Measurements from ENCODE around the gene KCNA3. TPM values are rescaled to one million over a fixed set of nuclear protein-coding genes. Genes with fewer than 3 reads are reported as not detected.
A peak's percentile ranks its signal among the peaks of the same experiment; 100 is the strongest.

Gene KCNA3
- not detected in 2 replicates for total RNA-seq

GRCh38 chr1:110674337-110675059 lies at the start of gene KCNA3:
Gene KCNA3 (minus strand): TSS chr1:110674940. CDS start chr1:110674809, 131 bp downstream.
- FAIRE-seq (no peak), DNase-seq (ENCODE audit: low read depth) (no peak)
- no peaks in the 10 kb centered on the region for H3K36me3 ChIP-seq (ENCODE audit: control insufficient read depth, insufficient read depth, low read length)
- TF ChIP-seq CTCF (IDR thresholded peaks at IDR 0.05; ENCODE audit: insufficient read depth, low read length, severe bottlenecking), result no peak
- no peak within 1 kb of the TSS for H3K4me3 ChIP-seq (ENCODE audit: low read depth, low read length)
- peaks cover 38% of the 10 kb centered on the region for H3K27me3 ChIP-seq (ENCODE audit: control insufficient read depth, insufficient read depth, low read length)

- Histone ChIP-seq H3K27me3 (ENCODE audit: control insufficient read depth, insufficient read depth, low read length) (no peaks in the 10 kb centered on the region), H3K4me3 (ENCODE audit: low read depth, low read length) (no peak overlapping the region), H3K36me3 (ENCODE audit: control insufficient read depth, insufficient read depth, low read length) (no peaks in the 10 kb centered on the region)
- FAIRE-seq, result no peak
- no peak for TF ChIP-seq CTCF (IDR thresholded peaks at IDR 0.05; ENCODE audit: insufficient read depth, low read length, severe bottlenecking)
- DNase-seq (ENCODE audit: low read depth), result no peak
Measured at GRCh38 chr1:110722807-110723206, 48.1 kb upstream of the KCNA3 start.

GRCh38 chr1:110719908-110720307 lies 45.2 kb upstream of the KCNA3 start:
- Histone ChIP-seq H3K27me3 (ENCODE audit: control insufficient read depth, insufficient read depth, low read length) (no peaks in the 10 kb centered on the region), H3K36me3 (ENCODE audit: control insufficient read depth, insufficient read depth, low read length) (no peaks in the 10 kb centered on the region), H3K4me3 (ENCODE audit: low read depth, low read length) (no peak overlapping the region)
- DNase-seq (ENCODE audit: low read depth) (no peak), FAIRE-seq (peak; percentile 50)
- no peak for TF ChIP-seq CTCF (IDR thresholded peaks at IDR 0.05; ENCODE audit: insufficient read depth, low read length, severe bottlenecking)

GRCh38 chr1:110718452-110718851 lies 43.7 kb upstream of the KCNA3 start:
- no peak for TF ChIP-seq CTCF (IDR thresholded peaks at IDR 0.05; ENCODE audit: insufficient read depth, low read length, severe bottlenecking)
- Histone ChIP-seq H3K4me3 (ENCODE audit: low read depth, low read length) (no peak overlapping the region), H3K36me3 (ENCODE audit: control insufficient read depth, insufficient read depth, low read length) (no peaks in the 10 kb centered on the region), H3K27me3 (ENCODE audit: control insufficient read depth, insufficient read depth, low read length) (no peaks in the 10 kb centered on the region)
- DNase-seq (ENCODE audit: low read depth) (no peak), FAIRE-seq (no peak)

- DNase-seq (ENCODE audit: low read depth), result no peak
- no peak for FAIRE-seq
- Histone ChIP-seq H3K27me3 (ENCODE audit: control insufficient read depth, insufficient read depth, low read length) (no peaks in the 10 kb centered on the region), H3K4me3 (ENCODE audit: low read depth, low read length) (no peak overlapping the region), H3K36me3 (ENCODE audit: control insufficient read depth, insufficient read depth, low read length) (no peaks in the 10 kb centered on the region)
- no peak for TF ChIP-seq CTCF (IDR thresholded peaks at IDR 0.05; ENCODE audit: insufficient read depth, low read length, severe bottlenecking)
Measured at GRCh38 chr1:110717179-110717578, 42.4 kb upstream of the KCNA3 start.
